Heart left ventricle (tissue), 16 donors: Measurements from ENCODE around the gene CFAP161. TPM values are rescaled to one million over a fixed set of nuclear protein-coding genes. Genes with fewer than 3 reads are reported as not detected.
A peak's percentile ranks its signal among the peaks of the same experiment; 100 is the strongest.

Source experiments
- ATAC-seq, 4 donors: fragments of 200-7000 bp; cut with Tn5 transposase; one replicate each; pipeline ENCODE4 v1.9.1; 2020 to 2022; ENCODE audit warnings: moderate library complexity in 4 of 4, mild to moderate bottlenecking in 3 of 4, moderate number of reproducible peaks in 1 of 4
- DNase-seq, 5 donors: peaks; one replicate each; pipeline ENCODE4 v3.0.0-alpha.2; 2020
- H3K27ac ChIP-seq, 12 donors: fragments of 200-600 bp; sonication (generic) in 4 of 12; one replicate each; pipeline versions ENCODE4 v1.5.0 to v1.8.0; 2016 to 2022; ENCODE audit warnings: mild to moderate bottlenecking in 2 of 12
- H3K27me3 ChIP-seq, 9 donors: fragments of 200-600 bp; sonication (generic) in 2 of 9; one replicate each; pipeline versions ENCODE4 v1.5.1 to v1.8.0; 2016 to 2022; ENCODE audit warnings: mild to moderate bottlenecking in 3 of 9
- H3K36me3 ChIP-seq, 9 donors: fragments of 200-600 bp; sonication (generic) in 2 of 9; one replicate each; pipeline versions ENCODE4 v1.5.0 to v1.8.0; 2018 to 2022; ENCODE audit warnings: mild to moderate bottlenecking in 2 of 9
- H3K4me1 ChIP-seq, 12 donors: fragments of 200-600 bp; sonication (generic) in 4 of 12; one replicate each; pipeline versions ENCODE4 v1.5.0 to v1.8.0; 2016 to 2022; ENCODE audit warnings: mild to moderate bottlenecking in 3 of 12
- H3K4me3 ChIP-seq, 12 donors: fragments of 200-600 bp; sonication (generic) in 4 of 12; one replicate each; pipeline versions ENCODE4 v1.5.0 to v1.8.0; 2017 to 2022; ENCODE audit warnings: mild to moderate bottlenecking in 9 of 12, moderate library complexity in 4 of 12
- H3K9me3 ChIP-seq, 12 donors: fragments of 200-600 bp; sonication (generic) in 4 of 12; one replicate each; pipeline versions ENCODE4 v1.5.0 to v1.8.0; 2016 to 2022; ENCODE audit warnings: mild to moderate bottlenecking in 1 of 12
- POLR2A ChIP-seq, 2 donors: fragments of 450-650 bp; IDR thresholded peaks; one replicate each; pipeline ENCODE4 v1.6.1; 2017; ENCODE audit warnings: antibody characterized with exemption in 2 of 2, mild to moderate bottlenecking in 2 of 2, moderate library complexity in 2 of 2
- WGBS, 4 donors: extraction: QIAGEN DNeasy Blood & Tissue Kit in 2 of 4; methylation state at CpG; one replicate each; pipeline versions ENCODE4 v1.1.5 to v1.1.7; 2013 to 2018; 5-methylcytosine and 5-hydroxymethylcytosine counted together
- intact Hi-C, 10 donors: fragments of 100-400 bp; cut with DNase I; formaldehyde crosslinking; loops; one replicate each; pipeline versions ENCODE4 v1.11.1 to v1.14.2; 2022
- polyA plus RNA-seq, 2 donors: library from polyadenylated mRNA; stranded (reverse); fragments of 200-250 nt; gene quantifications; one replicate each; pipeline ENCODE4 v1.2.3, GENCODE V29; 2013
- total RNA-seq, 9 donors: library from RNA; depleted of rRNA in 2 of 9; stranded (reverse); fragments of >200 nt in 2 of 9; fragmentation: NEBNext Ultra II Directional in 3 of 9; extraction: Animal tissue kit (Norgen Biotek cat#: 25700) in 3 of 9; gene quantifications; one replicate each; pipeline versions ENCODE4 v1.1.0 to v1.2.4, GENCODE V29; 2016 to 2023
- TF ChIP-seq, protein P1 (sequence below), 12 donors: fragments of 200-600 bp; sonication (generic) in 4 of 12; IDR thresholded peaks; one replicate each; pipeline versions ENCODE4 v1.5.0 to v1.8.0; 2018 to 2022; ENCODE audit warnings: antibody characterized with exemption in 12 of 12, mild to moderate bottlenecking in 5 of 12
- donor health status: ischemic (EF 13 %, LVEDD 7.1; RV severe dilation, severe dysfunction).
- donor health status: healthy with polysubstance abuse.
- donor health status: DM: no; HTN: yes; CAD: no.
- donor health status: DM: no; HTN: no; CAD: no.
- donor health status: ischemic (EF 25% LVEDD 6.9; RV normal size, moderate dysfunction).
- donor health status: ischemic (EF 25% LVEDD 5.7; RV mildly dilated, moderate dysfunction).
- donor health status: healthy.
- donor health status: DM: yes; HTN: yes; CAD: no.
- donor health status: ischemic (EF 35%, LVEDD 5.7; RV mildly dilated, moderate dysfunction).
- donor health status: nonischemic (EF 11% LVEDD 7.7; RV severe dilation, severe dysfunction).
- donor health status: DM: yes; HTN: yes; CAD: no.
- donor health status: PGD.
- donor health status: ischemic (EF 29% LVEDD 5.4; RV normal size, mild dysfunction).
- donor health status: nonischemic (EF 23%, LVEDD 6.1; RV moderate dilation, normal function).

Gene CFAP161
- total and polyA plus RNA-seq, 11 donors = 0.22 to 2.0 (median 0.79) TPM; not detected in 2

DNA sequence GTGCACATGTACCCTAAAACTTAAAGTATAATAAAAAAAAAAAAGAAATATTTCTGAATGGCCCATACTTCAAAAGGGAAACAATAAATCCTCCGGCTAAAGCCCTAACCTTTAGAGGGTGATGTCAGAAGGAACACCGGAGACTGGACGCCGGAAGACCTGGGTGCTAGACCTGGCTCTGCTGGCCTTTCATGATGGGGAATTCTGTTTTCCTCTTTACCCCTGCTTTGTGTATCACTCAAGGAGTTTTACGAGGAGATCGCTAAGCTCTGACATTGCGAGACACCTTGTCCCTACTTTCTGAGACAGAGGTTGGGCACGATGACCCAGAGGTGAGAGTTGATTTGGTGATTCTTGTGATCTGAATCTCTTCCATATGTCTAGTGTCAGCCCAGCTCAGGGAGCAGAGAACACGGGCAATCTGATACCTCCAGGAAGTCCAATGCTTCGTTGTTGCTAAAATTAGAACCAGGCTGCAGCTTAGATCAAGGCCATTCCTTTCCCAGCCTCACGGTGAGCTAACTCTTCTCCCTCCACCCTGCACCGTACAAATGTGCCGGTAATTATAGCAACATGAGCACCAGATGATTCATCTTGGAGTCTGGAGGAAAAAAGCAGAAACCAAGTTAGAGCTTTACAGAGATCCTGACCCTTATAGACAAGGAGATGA lies 42.0 kb upstream of the CFAP161 start:
- Histone ChIP-seq H3K27ac (peak overlapping the region in 11 of 12 donors; percentile 50 to 82 (median 62)), H3K4me3 (peak overlapping the region in 3 of 12 donors; percentile 8 to 19 (median 8)), H3K27me3 (no peaks in the 10 kb centered on the region), H3K36me3 (no peaks in the 10 kb centered on the region), H3K4me1 (peaks cover 0 to 35% (median 26%) of the 10 kb centered on the region in 12 donors), H3K9me3 (no peaks in the 10 kb centered on the region)
- 26 to 35% (median 31%) methylated on average over 13 of the region's 13 CpGs for WGBS, 4 donors
- TF ChIP-seq, protein P1, sequence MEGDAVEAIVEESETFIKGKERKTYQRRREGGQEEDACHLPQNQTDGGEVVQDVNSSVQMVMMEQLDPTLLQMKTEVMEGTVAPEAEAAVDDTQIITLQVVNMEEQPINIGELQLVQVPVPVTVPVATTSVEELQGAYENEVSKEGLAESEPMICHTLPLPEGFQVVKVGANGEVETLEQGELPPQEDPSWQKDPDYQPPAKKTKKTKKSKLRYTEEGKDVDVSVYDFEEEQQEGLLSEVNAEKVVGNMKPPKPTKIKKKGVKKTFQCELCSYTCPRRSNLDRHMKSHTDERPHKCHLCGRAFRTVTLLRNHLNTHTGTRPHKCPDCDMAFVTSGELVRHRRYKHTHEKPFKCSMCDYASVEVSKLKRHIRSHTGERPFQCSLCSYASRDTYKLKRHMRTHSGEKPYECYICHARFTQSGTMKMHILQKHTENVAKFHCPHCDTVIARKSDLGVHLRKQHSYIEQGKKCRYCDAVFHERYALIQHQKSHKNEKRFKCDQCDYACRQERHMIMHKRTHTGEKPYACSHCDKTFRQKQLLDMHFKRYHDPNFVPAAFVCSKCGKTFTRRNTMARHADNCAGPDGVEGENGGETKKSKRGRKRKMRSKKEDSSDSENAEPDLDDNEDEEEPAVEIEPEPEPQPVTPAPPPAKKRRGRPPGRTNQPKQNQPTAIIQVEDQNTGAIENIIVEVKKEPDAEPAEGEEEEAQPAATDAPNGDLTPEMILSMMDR (IDR thresholded peaks at IDR 0.05) = no peak
- no peak for TF ChIP-seq POLR2A (IDR thresholded peaks at IDR 0.05)
- DNase-seq (peak in 4 of 5 donors; percentile 32 to 68 (median 47)), ATAC-seq (peak; percentile 81 to 96 (median 94))
- intact Hi-C loops = loop anchor here in 2 of 10 donors (5.0 to 10.0 kb wide), 2 partner anchors 57 to 90 kb away; partner anchors contain the start of gene TLNRD1 (in 1 of the 2)

DNA sequence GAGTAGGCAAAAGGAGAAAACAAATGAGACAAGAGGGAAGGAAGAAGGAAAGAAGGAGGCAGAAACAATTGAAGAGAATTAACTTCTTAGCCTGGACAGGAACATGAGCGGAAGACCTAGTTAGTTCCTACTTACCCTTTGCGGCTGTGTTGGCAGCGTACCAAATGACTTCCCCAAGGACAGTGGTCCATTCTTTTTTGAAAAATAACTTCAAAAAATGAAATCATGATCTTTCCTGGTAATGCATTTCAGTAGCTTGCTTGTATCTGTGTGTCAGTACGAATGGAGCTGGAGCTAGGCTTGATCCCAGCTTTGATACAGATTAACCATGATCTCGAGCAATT lies 41.5 kb upstream of the CFAP161 start:
- 27 to 38% (median 30%) methylated on average over 5 of the region's 5 CpGs for WGBS, 4 donors
- H3K36me3 ChIP-seq = no peaks in the 10 kb centered on the region
- TF ChIP-seq, protein P1 (IDR thresholded peaks at IDR 0.05) = no peak
- no peak for TF ChIP-seq POLR2A (IDR thresholded peaks at IDR 0.05)
- intact Hi-C loops = loop anchor here in 2 of 10 donors (5.0 to 10.0 kb wide), 2 partner anchors 58 to 90 kb away; partner anchors contain the start of gene TLNRD1 (in 1 of the 2)
- no peaks in the 10 kb centered on the region for H3K9me3 ChIP-seq
- H3K27me3 ChIP-seq = no peaks in the 10 kb centered on the region
- peak in 3 of 4 donors; percentile 23 to 49 (median 25) for ATAC-seq
- H3K4me1 ChIP-seq = peaks cover 0 to 38% (median 29%) of the 10 kb centered on the region in 12 donors
- H3K27ac ChIP-seq = peak overlapping the region in 11 of 12 donors; percentile 50 to 82 (median 62)
- peak; percentile 57 to 70 (median 66) for DNase-seq
- peak overlapping the region in 3 of 12 donors; percentile 8 to 19 (median 8) for H3K4me3 ChIP-seq

DNA sequence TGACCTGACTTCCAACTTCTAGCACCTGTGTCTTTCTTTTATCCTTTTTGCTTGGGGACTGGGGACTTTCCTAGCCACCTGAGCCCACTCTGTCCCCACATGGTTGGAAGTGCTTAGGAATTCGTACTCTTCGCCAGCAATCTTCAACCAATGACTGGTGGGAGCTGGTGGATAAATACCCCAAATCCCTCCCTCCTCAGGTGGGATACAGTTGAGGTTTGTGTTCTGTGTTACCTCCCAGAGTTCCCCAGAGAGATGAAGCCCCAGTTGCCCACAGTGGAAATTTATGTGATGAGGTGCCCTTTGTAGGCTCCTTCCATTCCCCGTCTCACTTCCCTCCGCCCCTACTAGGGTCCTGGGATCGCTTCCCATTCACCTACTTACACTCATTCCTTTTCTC lies 40.1 kb upstream of the CFAP161 start:
- intact Hi-C loops = loop anchor here in 2 of 10 donors (5.0 to 10.0 kb wide), 2 partner anchors 59 to 92 kb away; partner anchors contain the start of gene TLNRD1 (in 1 of the 2)
- H3K9me3 ChIP-seq = no peaks in the 10 kb centered on the region
- no peak overlapping the region for H3K4me3 ChIP-seq
- H3K27me3 ChIP-seq = no peaks in the 10 kb centered on the region
- no peak overlapping the region for H3K27ac ChIP-seq
- no peaks in the 10 kb centered on the region for H3K36me3 ChIP-seq
- ATAC-seq (no peak), DNase-seq (no peak)
- no peak for TF ChIP-seq POLR2A (IDR thresholded peaks at IDR 0.05)
- TF ChIP-seq, protein P1 (IDR thresholded peaks at IDR 0.05) = no peak
- peaks cover 0 to 51% (median 30%) of the 10 kb centered on the region in 12 donors for H3K4me1 ChIP-seq
- 95 to 100% (median 97%) methylated on average over 5 of the region's 5 CpGs for WGBS, 4 donors

DNA sequence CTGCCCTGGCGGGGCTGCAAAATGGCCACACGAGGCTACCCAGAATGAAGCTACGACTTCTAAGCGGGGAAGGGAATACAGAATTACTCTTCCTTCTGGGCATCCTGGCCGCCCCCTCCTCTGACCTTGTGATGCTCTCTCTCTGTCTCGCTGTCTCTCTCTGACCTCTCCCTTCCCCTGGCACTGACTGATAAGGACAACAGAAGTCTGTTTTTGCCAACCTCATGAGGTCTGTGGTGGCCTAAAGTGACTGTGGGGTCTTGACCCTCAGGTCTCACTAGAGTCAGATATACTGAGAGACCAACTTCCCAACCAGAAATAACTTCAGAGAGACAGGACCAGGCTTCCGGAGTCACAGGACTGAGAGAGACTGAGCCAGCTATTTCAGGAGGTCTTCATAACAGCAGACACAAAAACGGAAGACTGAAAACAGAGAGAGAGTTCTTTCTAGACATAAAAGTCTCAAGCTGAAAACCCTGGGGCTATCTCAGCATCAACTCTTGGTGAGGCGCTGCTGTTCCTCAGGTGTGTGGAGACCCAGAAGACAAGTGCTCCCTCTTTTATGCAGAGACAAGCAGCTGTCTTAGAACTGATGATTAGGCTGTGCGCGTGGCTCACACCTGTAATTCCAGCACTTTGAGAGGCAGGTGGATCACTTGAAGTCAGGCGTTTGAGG lies 38.2 kb upstream of the CFAP161 start:
- H3K36me3 ChIP-seq = no peaks in the 10 kb centered on the region
- H3K27ac ChIP-seq = peak overlapping the region in 2 of 12 donors; percentile 45 to 49
- TF ChIP-seq, protein P1 (IDR thresholded peaks at IDR 0.05) = no peak
- no peak for TF ChIP-seq POLR2A (IDR thresholded peaks at IDR 0.05)
- DNase-seq = no peak
- H3K9me3 ChIP-seq = no peaks in the 10 kb centered on the region
- ATAC-seq = no peak
- H3K27me3 ChIP-seq = no peaks in the 10 kb centered on the region
- peaks cover 0 to 58% (median 37%) of the 10 kb centered on the region in 12 donors for H3K4me1 ChIP-seq
- intact Hi-C loops = loop anchor here in 6 of 10 donors (5.0 to 10.0 kb wide), 3 partner anchors 61 to 94 kb away; partner anchors contain the start of gene TLNRD1 (in 5 of the 6)
- 60 to 68% (median 66%) methylated on average over 12 of the region's 12 CpGs for WGBS, 4 donors
- no peak overlapping the region for H3K4me3 ChIP-seq
